ENCODE data around the gene PSTPIP2. TPM values are rescaled to one million over a fixed set of nuclear protein-coding genes. Genes with fewer than 3 reads are reported as not detected.

Gene PSTPIP2
- total and polyA plus RNA-seq, 2 of the 13 experiments (the other 11 are each of a cell fraction or from before 2014, with no cell fraction given) = 0.25 to 0.27 TPM

- peak; percentile 89 for TF ChIP-seq ZHX2 (IDR thresholded peaks at IDR 0.05; ENCODE audit: low read depth)
- TF ChIP-seq ZHX2 (CRISPR knock-in tag; IDR thresholded peaks at IDR 0.05; ENCODE audit: borderline replicate concordance) = peak; percentile 86; the same call in 1 of the 2 replicates
- 0 out of 2 replicates have a peak, but pooled peaks have one; percentile 29 for TF ChIP-seq ZNF567 (CRISPR knock-in tag; IDR thresholded peaks at IDR 0.05; ENCODE audit: borderline replicate concordance)
- no peak for TF ChIP-seq ZNF766 (CRISPR knock-in tag; IDR thresholded peaks at IDR 0.05; ENCODE audit: borderline replicate concordance)
- peak; percentile 78 for TF ChIP-seq POGZ (CRISPR knock-in tag; IDR thresholded peaks at IDR 0.05)
- TF ChIP-seq ZFP36 (IDR thresholded peaks at IDR 0.05; ENCODE audit: borderline replicate concordance, low read depth, low read length, partially characterized antibody) = no peak
- TF ChIP-seq CAMTA2 (CRISPR knock-in tag; IDR thresholded peaks at IDR 0.05; ENCODE audit: borderline replicate concordance) = no peak
- TF ChIP-seq ZNF142 (CRISPR knock-in tag; IDR thresholded peaks at IDR 0.05) = peak; percentile 78
- no peak for TF ChIP-seq HDAC6 (IDR thresholded peaks at IDR 0.05; ENCODE audit: low read depth, low read length)
- no peak for TF ChIP-seq ZBTB1 (CRISPR knock-in tag; IDR thresholded peaks at IDR 0.05; ENCODE audit: borderline replicate concordance)
- peak; percentile 25; the same call in 1 of the 2 replicates for TF ChIP-seq ZIK1 (CRISPR knock-in tag; IDR thresholded peaks at IDR 0.05; ENCODE audit: borderline replicate concordance, low read depth)
- TF ChIP-seq HNRNPUL1 (IDR thresholded peaks at IDR 0.05; ENCODE audit: low read depth, low read length) = no peak
These were observed 25.9 kb upstream of the PSTPIP2 start, which contains the start of gene ATP5F1A (continued) for GRCh38 chr18:46097801-46098615.

Data from HepG2 (cell line).